GM21367 (cell line): ENCODE results near the gene FBXO47.

ENCODE experiments used
- ATAC-seq: cut with Tn5 transposase; IDR thresholded peaks from one replicate; pipeline ENCODE4 v1.9.1; 2021; ENCODE audit not compliant: unreplicated experiment

Gene FBXO47

GRCh38 chr17:38967290-38967738, at the start of gene FBXO47:
Gene FBXO47 (minus strand): TSS chr17:38967403. CDS start chr17:38963025, 4,378 bp downstream.
- ATAC-seq, result no peak

GRCh38 chr17:39016193-39017153, 49.3 kb upstream of the FBXO47 start:
- no peak for ATAC-seq

GRCh38 chr17:39015546-39015935, 48.3 kb upstream of the FBXO47 start:
- ATAC-seq, result no peak

- no peak for ATAC-seq
Observed at GRCh38 chr17:39014795-39015545, 47.8 kb upstream of the FBXO47 start.

GRCh38 chr17:39014044-39014794, 47.0 kb upstream of the FBXO47 start:
- ATAC-seq, result no peak

- ATAC-seq, result no peak
Observed at GRCh38 chr17:39012725-39013124, 45.5 kb upstream of the FBXO47 start.

- ATAC-seq, result no peak
Observed at GRCh38 chr17:39011907-39012468, 44.8 kb upstream of the FBXO47 start.

GRCh38 chr17:39009581-39010001, 42.4 kb upstream of the FBXO47 start:
- no peak for ATAC-seq

- ATAC-seq, result no peak
Observed at GRCh38 chr17:39008633-39009032, 41.4 kb upstream of the FBXO47 start.

GRCh38 chr17:39002991-39003715, 36.0 kb upstream of the FBXO47 start:
- no peak for ATAC-seq

GRCh38 chr17:39001703-39002637, 34.8 kb upstream of the FBXO47 start:
- ATAC-seq, result no peak

- no peak for ATAC-seq
Observed at GRCh38 chr17:39000021-39000601, 32.9 kb upstream of the FBXO47 start.

GRCh38 chr17:38996660-38997337, 29.6 kb upstream of the FBXO47 start:
- no peak for ATAC-seq

- ATAC-seq, result no peak
Observed at GRCh38 chr17:38994026-38994425, 26.8 kb upstream of the FBXO47 start.

GRCh38 chr17:38984666-38985065, 17.5 kb upstream of the FBXO47 start:
- no peak for ATAC-seq

GRCh38 chr17:38982858-38983746, 15.9 kb upstream of the FBXO47 start:
- ATAC-seq, result no peak

GRCh38 chr17:38981636-38982035, 14.4 kb upstream of the FBXO47 start:
- ATAC-seq, result no peak
